Testis (tissue), 2 donors: ENCODE data around the gene ASCC2.

Experiments
- POLR2A ChIP-seq: fragments of 450-650 bp; IDR thresholded peaks from one replicate; pipeline ENCODE4 v1.6.1; 2017; ENCODE audit warnings: antibody characterized with exemption, mild to moderate bottlenecking, moderate library complexity
- TF ChIP-seq, protein P1 (sequence below), 3 experiments: fragments of 450-650 bp in 2 of 3; fragments of 200-600 bp in 1 of 3; sonication (generic) in 1 of 3; IDR thresholded peaks; one replicate each; pipeline ENCODE4 v1.5.1; 2016 to 2019; ENCODE audit warnings: antibody characterized with exemption in 3 of 3, mild to moderate bottlenecking in 2 of 3, moderate library complexity in 1 of 3

DNA sequence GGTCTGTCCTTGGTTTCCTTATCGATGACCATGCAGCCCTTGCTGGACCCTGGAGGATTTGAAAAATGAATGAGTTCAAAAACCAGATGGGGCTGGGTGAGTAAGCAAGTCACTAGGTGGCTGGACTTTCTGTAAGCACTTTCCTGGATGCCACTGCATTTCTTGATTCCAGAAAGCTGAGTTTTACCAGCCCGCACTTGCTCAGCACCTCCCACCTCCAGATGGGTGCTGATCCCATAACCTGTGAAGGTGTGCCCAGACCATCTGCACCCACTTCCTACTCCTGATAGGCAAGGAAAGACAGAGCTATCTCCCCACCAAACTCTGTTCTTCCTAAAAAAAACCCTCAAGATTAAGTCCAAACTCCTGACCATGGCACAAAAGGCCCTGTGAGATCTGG is 21.1 kb downstream of the ASCC2 start:
- no peak for TF ChIP-seq POLR2A
- TF ChIP-seq, protein P1, sequence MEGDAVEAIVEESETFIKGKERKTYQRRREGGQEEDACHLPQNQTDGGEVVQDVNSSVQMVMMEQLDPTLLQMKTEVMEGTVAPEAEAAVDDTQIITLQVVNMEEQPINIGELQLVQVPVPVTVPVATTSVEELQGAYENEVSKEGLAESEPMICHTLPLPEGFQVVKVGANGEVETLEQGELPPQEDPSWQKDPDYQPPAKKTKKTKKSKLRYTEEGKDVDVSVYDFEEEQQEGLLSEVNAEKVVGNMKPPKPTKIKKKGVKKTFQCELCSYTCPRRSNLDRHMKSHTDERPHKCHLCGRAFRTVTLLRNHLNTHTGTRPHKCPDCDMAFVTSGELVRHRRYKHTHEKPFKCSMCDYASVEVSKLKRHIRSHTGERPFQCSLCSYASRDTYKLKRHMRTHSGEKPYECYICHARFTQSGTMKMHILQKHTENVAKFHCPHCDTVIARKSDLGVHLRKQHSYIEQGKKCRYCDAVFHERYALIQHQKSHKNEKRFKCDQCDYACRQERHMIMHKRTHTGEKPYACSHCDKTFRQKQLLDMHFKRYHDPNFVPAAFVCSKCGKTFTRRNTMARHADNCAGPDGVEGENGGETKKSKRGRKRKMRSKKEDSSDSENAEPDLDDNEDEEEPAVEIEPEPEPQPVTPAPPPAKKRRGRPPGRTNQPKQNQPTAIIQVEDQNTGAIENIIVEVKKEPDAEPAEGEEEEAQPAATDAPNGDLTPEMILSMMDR (IDR thresholded peaks at IDR 0.05): no peak
